Liver (tissue), 3 donors: ENCODE results near the gene TSHZ2.

Experiments
- JUND ChIP-seq, 2 donors: IDR thresholded peaks; 2 replicates each; pipeline ENCODE4 v1.6.1; 2016; ENCODE audit warnings: antibody characterized with exemption in 2 of 2
- NR2F2 ChIP-seq: IDR thresholded peaks from 2 replicates; pipeline ENCODE4 v1.6.1; 2016; ENCODE audit warnings: antibody characterized with exemption
- TF ChIP-seq, protein P1 (sequence below): fragments of 150-350 bp; IDR thresholded peaks from 2 replicates; pipeline ENCODE4 v1.5.1; 2017; ENCODE audit warnings: improper control_type of control experiment, low read depth, low read length; ENCODE audit not compliant: missing input control
- TF ChIP-seq, protein P2 (sequence below): IDR thresholded peaks from 2 replicates; pipeline ENCODE4 v1.6.1; 2016; ENCODE audit warnings: antibody characterized with exemption, mild to moderate bottlenecking
- donor health status: healthy.
- donor health status: healthy.

DNA sequence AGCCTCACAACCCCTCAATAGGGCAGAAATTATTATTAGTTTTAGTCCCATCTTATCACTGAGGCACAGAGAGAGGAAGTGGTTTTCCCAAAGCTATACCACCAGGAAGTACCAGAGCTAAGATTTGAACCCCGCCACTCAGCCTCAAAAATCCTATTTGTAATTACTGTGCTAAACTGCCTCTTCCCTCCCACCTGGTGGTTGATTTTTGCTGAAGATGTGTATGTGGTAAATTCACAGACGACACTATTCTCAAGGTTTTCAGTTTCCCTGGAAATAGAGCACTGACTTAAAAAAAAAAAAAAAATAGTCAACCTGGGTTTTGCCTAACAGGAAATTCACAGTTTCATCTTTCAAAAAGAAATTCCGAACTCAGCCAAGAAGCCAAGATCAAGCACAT, 57.9 kb downstream of the TSHZ2 start:
- TF ChIP-seq, protein P1, sequence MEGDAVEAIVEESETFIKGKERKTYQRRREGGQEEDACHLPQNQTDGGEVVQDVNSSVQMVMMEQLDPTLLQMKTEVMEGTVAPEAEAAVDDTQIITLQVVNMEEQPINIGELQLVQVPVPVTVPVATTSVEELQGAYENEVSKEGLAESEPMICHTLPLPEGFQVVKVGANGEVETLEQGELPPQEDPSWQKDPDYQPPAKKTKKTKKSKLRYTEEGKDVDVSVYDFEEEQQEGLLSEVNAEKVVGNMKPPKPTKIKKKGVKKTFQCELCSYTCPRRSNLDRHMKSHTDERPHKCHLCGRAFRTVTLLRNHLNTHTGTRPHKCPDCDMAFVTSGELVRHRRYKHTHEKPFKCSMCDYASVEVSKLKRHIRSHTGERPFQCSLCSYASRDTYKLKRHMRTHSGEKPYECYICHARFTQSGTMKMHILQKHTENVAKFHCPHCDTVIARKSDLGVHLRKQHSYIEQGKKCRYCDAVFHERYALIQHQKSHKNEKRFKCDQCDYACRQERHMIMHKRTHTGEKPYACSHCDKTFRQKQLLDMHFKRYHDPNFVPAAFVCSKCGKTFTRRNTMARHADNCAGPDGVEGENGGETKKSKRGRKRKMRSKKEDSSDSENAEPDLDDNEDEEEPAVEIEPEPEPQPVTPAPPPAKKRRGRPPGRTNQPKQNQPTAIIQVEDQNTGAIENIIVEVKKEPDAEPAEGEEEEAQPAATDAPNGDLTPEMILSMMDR: no peak
- no peak for TF ChIP-seq NR2F2
- TF ChIP-seq JUND (IDR thresholded peaks at IDR 0.05): no peak
- TF ChIP-seq, protein P2, sequence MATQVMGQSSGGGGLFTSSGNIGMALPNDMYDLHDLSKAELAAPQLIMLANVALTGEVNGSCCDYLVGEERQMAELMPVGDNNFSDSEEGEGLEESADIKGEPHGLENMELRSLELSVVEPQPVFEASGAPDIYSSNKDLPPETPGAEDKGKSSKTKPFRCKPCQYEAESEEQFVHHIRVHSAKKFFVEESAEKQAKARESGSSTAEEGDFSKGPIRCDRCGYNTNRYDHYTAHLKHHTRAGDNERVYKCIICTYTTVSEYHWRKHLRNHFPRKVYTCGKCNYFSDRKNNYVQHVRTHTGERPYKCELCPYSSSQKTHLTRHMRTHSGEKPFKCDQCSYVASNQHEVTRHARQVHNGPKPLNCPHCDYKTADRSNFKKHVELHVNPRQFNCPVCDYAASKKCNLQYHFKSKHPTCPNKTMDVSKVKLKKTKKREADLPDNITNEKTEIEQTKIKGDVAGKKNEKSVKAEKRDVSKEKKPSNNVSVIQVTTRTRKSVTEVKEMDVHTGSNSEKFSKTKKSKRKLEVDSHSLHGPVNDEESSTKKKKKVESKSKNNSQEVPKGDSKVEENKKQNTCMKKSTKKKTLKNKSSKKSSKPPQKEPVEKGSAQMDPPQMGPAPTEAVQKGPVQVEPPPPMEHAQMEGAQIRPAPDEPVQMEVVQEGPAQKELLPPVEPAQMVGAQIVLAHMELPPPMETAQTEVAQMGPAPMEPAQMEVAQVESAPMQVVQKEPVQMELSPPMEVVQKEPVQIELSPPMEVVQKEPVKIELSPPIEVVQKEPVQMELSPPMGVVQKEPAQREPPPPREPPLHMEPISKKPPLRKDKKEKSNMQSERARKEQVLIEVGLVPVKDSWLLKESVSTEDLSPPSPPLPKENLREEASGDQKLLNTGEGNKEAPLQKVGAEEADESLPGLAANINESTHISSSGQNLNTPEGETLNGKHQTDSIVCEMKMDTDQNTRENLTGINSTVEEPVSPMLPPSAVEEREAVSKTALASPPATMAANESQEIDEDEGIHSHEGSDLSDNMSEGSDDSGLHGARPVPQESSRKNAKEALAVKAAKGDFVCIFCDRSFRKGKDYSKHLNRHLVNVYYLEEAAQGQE: no peak
